Trophoblast cell (in vitro differentiated cells and primary cell): Measurements from ENCODE around the gene B4GALT4.

Experiments
- DNase-seq, 2 donors: peaks; one replicate each; pipeline ENCODE4 v3.0.0-alpha.2; 2016
- H2AFZ ChIP-seq: 2 replicates; pipeline ENCODE4 v1.6.1; 2013; ENCODE audit warnings: low read length, moderate library complexity, mild to moderate bottlenecking; ENCODE audit not compliant: insufficient read depth, poor library complexity
- H2AK5ac ChIP-seq: 2 replicates; pipeline ENCODE4 v1.6.1; 2013; ENCODE audit warnings: mild to moderate bottlenecking, low read length
- H2BK120ac ChIP-seq: 2 replicates; pipeline ENCODE4 v1.6.1; 2013; ENCODE audit warnings: low read length, mild to moderate bottlenecking, moderate library complexity; ENCODE audit not compliant: insufficient read depth, poor library complexity
- H2BK12ac ChIP-seq: 2 replicates; pipeline ENCODE4 v1.6.1; 2013; ENCODE audit warnings: mild to moderate bottlenecking, low read length, moderate library complexity
- H2BK5ac ChIP-seq: 2 replicates; pipeline ENCODE4 v1.6.1; 2013; ENCODE audit warnings: low read length, low read depth, moderate library complexity, mild to moderate bottlenecking; ENCODE audit not compliant: poor library complexity
- H3K14ac ChIP-seq: 2 replicates; pipeline ENCODE4 v1.6.1; 2013; ENCODE audit warnings: mild to moderate bottlenecking, low read length
- H3K18ac ChIP-seq: 2 replicates; pipeline ENCODE4 v1.6.1; 2013; ENCODE audit warnings: mild to moderate bottlenecking, low read length
- H3K23ac ChIP-seq: 2 replicates; pipeline ENCODE4 v1.6.1; 2013; ENCODE audit warnings: low read length
- H3K27ac ChIP-seq: 2 replicates; pipeline ENCODE4 v1.5.1; 2013; ENCODE audit warnings: low read depth, mild to moderate bottlenecking, inconsistent platforms, low read length, moderate library complexity
- H3K27me3 ChIP-seq: 2 replicates; pipeline ENCODE4 v1.6.1; 2013; ENCODE audit warnings: inconsistent platforms, mild to moderate bottlenecking, low read length, moderate library complexity; ENCODE audit not compliant: insufficient read depth
- H3K36me3 ChIP-seq, 2 experiments: 1 replicate in 1 of 2; 2 replicates in 1 of 2; pipeline ENCODE4 v1.6.1; 2013; ENCODE audit warnings: low read length in 2 of 2, mild to moderate bottlenecking in 2 of 2, moderate library complexity in 1 of 2; ENCODE audit not compliant: insufficient read depth in 2 of 2, control insufficient read depth in 1 of 2
- H3K4ac ChIP-seq: 2 replicates; pipeline ENCODE4 v1.6.1; 2013; ENCODE audit warnings: low read depth, mild to moderate bottlenecking, low read length, moderate library complexity
- H3K4me1 ChIP-seq, 2 experiments: 1 replicate in 1 of 2; 2 replicates in 1 of 2; pipeline ENCODE4 v1.6.1; 2013; ENCODE audit warnings: low read length in 2 of 2, mild to moderate bottlenecking in 2 of 2, moderate library complexity in 1 of 2; ENCODE audit not compliant: insufficient read depth in 2 of 2, control insufficient read depth in 1 of 2
- H3K4me2 ChIP-seq: 2 replicates; pipeline ENCODE4 v1.6.1; 2013; ENCODE audit warnings: inconsistent platforms, mild to moderate bottlenecking, low read length, moderate library complexity
- H3K4me3 ChIP-seq: 2 replicates; pipeline ENCODE4 v1.5.1; 2013; ENCODE audit warnings: mild to moderate bottlenecking, low read depth, low read length, inconsistent platforms
- H3K79me1 ChIP-seq: one replicate; pipeline ENCODE4 v1.6.1; 2013; ENCODE audit warnings: low read length
- H3K79me2 ChIP-seq: 2 replicates; pipeline ENCODE4 v1.6.1; 2013; ENCODE audit warnings: low read length, mild to moderate bottlenecking; ENCODE audit not compliant: control insufficient read depth, insufficient read depth, poor library complexity
- H3K9ac ChIP-seq: 2 replicates; pipeline ENCODE4 v1.6.1; 2013; ENCODE audit warnings: mild to moderate bottlenecking, low read length
- H3K9me3 ChIP-seq: 2 replicates; pipeline ENCODE4 v1.6.1; 2013; ENCODE audit warnings: low read depth, mild to moderate bottlenecking, control low read depth, inconsistent platforms, low read length; ENCODE audit not compliant: insufficient read depth
- H4K12ac ChIP-seq: 2 replicates; pipeline ENCODE4 v1.6.1; 2013; ENCODE audit warnings: low read depth, mild to moderate bottlenecking, low read length, moderate library complexity
- H4K8ac ChIP-seq: 2 replicates; pipeline ENCODE4 v1.6.1; 2013; ENCODE audit warnings: low read depth, mild to moderate bottlenecking, low read length, moderate library complexity
- H4K91ac ChIP-seq: one replicate; pipeline ENCODE4 v1.6.1; 2013; ENCODE audit warnings: low read depth, mild to moderate bottlenecking, low read length, moderate library complexity
- WGBS: extraction: QIAGEN DNeasy Blood & Tissue Kit; methylation state at CpG from one replicate; pipeline ENCODE4 v1.1.7; 2013; ENCODE audit warnings: missing lambda C conversion rate; ENCODE audit not compliant: insufficient read length, insufficient coverage; ENCODE audit errors: extremely low coverage; 5-methylcytosine and 5-hydroxymethylcytosine counted together

B4GALT4 gene

GRCh38 chr3:119184111-119184510 lies 56.6 kb downstream of the B4GALT4 start:
- DNase-seq, result no peak
- no peak overlapping the region for H2BK5ac ChIP-seq
- no peak overlapping the region for H4K8ac ChIP-seq
- H3K4me2 ChIP-seq, result no peak overlapping the region
- no peak overlapping the region for H2BK12ac ChIP-seq
- H3K9ac ChIP-seq, result no peak overlapping the region
- H3K27ac ChIP-seq, result no peak overlapping the region
- H3K36me3 ChIP-seq, result no peaks in the 10 kb centered on the region
- H3K79me1 ChIP-seq, result peaks cover 1% of the 10 kb centered on the region
- no peaks in the 10 kb centered on the region for H3K9me3 ChIP-seq
- H4K12ac ChIP-seq, result no peak overlapping the region
- no peak overlapping the region for H3K14ac ChIP-seq
- WGBS, result no CpG with 5 or more reads among the region's 9 CpGs
- H3K27me3 ChIP-seq, result no peaks in the 10 kb centered on the region
- H3K23ac ChIP-seq, result no peak overlapping the region
- no peak overlapping the region for H3K18ac ChIP-seq
- no peak overlapping the region for H3K4me3 ChIP-seq
- peak overlapping the region; percentile 7 for H4K91ac ChIP-seq
- peaks cover 0 to 2% of the 10 kb centered on the region in 2 experiments for H3K4me1 ChIP-seq
- H2AFZ ChIP-seq, result no peak overlapping the region
- H3K79me2 ChIP-seq, result no peaks in the 10 kb centered on the region
- no peak overlapping the region for H2BK120ac ChIP-seq
- no peak overlapping the region for H3K4ac ChIP-seq
- H2AK5ac ChIP-seq, result no peak overlapping the region

GRCh38 chr3:119181765-119182164 lies 58.9 kb downstream of the B4GALT4 start:
- Histone ChIP-seq H3K36me3 (no peaks in the 10 kb centered on the region), H4K8ac (no peak overlapping the region), H3K27me3 (no peaks in the 10 kb centered on the region), H4K12ac (no peak overlapping the region), H2AFZ (no peak overlapping the region), H3K4me3 (no peak overlapping the region), H2BK120ac (no peak overlapping the region), H3K79me2 (no peaks in the 10 kb centered on the region), H3K79me1 (peaks cover 1% of the 10 kb centered on the region), H3K9ac (no peak overlapping the region), H3K27ac (no peak overlapping the region), H3K14ac (no peak overlapping the region), H3K23ac (no peak overlapping the region), H3K18ac (no peak overlapping the region), H2BK5ac (no peak overlapping the region), H3K4me2 (no peak overlapping the region), H4K91ac (no peak overlapping the region), H3K4me1 (peaks cover 0 to 2% of the 10 kb centered on the region in 2 experiments), H2BK12ac (no peak overlapping the region), H3K9me3 (no peaks in the 10 kb centered on the region), H3K4ac (no peak overlapping the region), H2AK5ac (no peak overlapping the region)
- DNase-seq, result peak; percentile 52 to 70
- no CpG with 5 or more reads among the region's 3 CpGs for WGBS

- H2BK12ac ChIP-seq, result no peak overlapping the region
- H3K4me1 ChIP-seq, result no peaks in the 10 kb centered on the region
- H3K79me1 ChIP-seq, result no peaks in the 10 kb centered on the region
- H3K9me3 ChIP-seq, result no peaks in the 10 kb centered on the region
- H3K27me3 ChIP-seq, result no peaks in the 10 kb centered on the region
- no peak overlapping the region for H4K12ac ChIP-seq
- no peak for DNase-seq
- no peak overlapping the region for H3K9ac ChIP-seq
- no peak overlapping the region for H3K14ac ChIP-seq
- no peaks in the 10 kb centered on the region for H3K79me2 ChIP-seq
- H3K27ac ChIP-seq, result no peak overlapping the region
- no peak overlapping the region for H2BK120ac ChIP-seq
- H3K36me3 ChIP-seq, result no peaks in the 10 kb centered on the region
- no peak overlapping the region for H3K23ac ChIP-seq
- no peak overlapping the region for H2AFZ ChIP-seq
- no peak overlapping the region for H3K18ac ChIP-seq
- no peak overlapping the region for H2BK5ac ChIP-seq
- H4K91ac ChIP-seq, result no peak overlapping the region
- no peak overlapping the region for H2AK5ac ChIP-seq
- no peak overlapping the region for H3K4me3 ChIP-seq
- no peak overlapping the region for H4K8ac ChIP-seq
- H3K4ac ChIP-seq, result no peak overlapping the region
- WGBS, result no CpG with 5 or more reads among the region's 4 CpGs
- H3K4me2 ChIP-seq, result no peak overlapping the region
Observed at GRCh38 chr3:119177321-119177720, 63.4 kb downstream of the B4GALT4 start.

GRCh38 chr3:119176778-119177177 lies 63.9 kb downstream of the B4GALT4 start:
- no peak overlapping the region for H3K18ac ChIP-seq
- no peak overlapping the region for H3K27ac ChIP-seq
- no peaks in the 10 kb centered on the region for H3K79me1 ChIP-seq
- H4K12ac ChIP-seq, result no peak overlapping the region
- no peak overlapping the region for H2BK5ac ChIP-seq
- DNase-seq, result no peak
- no peaks in the 10 kb centered on the region for H3K9me3 ChIP-seq
- no peak overlapping the region for H2AFZ ChIP-seq
- H3K4me2 ChIP-seq, result no peak overlapping the region
- no peaks in the 10 kb centered on the region for H3K27me3 ChIP-seq
- H3K14ac ChIP-seq, result no peak overlapping the region
- no CpG with 5 or more reads among the region's 4 CpGs for WGBS
- H3K9ac ChIP-seq, result no peak overlapping the region
- H3K4ac ChIP-seq, result no peak overlapping the region
- no peak overlapping the region for H3K4me3 ChIP-seq
- no peak overlapping the region for H3K23ac ChIP-seq
- H2BK120ac ChIP-seq, result no peak overlapping the region
- no peak overlapping the region for H4K8ac ChIP-seq
- no peak overlapping the region for H2AK5ac ChIP-seq
- no peak overlapping the region for H2BK12ac ChIP-seq
- H3K79me2 ChIP-seq, result no peaks in the 10 kb centered on the region
- no peaks in the 10 kb centered on the region for H3K36me3 ChIP-seq
- H3K4me1 ChIP-seq, result no peaks in the 10 kb centered on the region
- no peak overlapping the region for H4K91ac ChIP-seq
